Breast epithelium (tissue), 4 donors: ENCODE measurements around the gene LRRC49. TPM values are rescaled to one million over a fixed set of nuclear protein-coding genes. Genes with fewer than 3 reads are reported as not detected.
A peak's percentile ranks its signal among the peaks of the same experiment; 100 is the strongest.

ENCODE experiments used
- DNase-seq, 2 donors: peaks; one replicate each; pipeline ENCODE4 v3.0.0-alpha.2; 2019; ENCODE audit warnings: low spot score in 2 of 2
- H3K27ac ChIP-seq, 2 donors: fragments of 200-600 bp; sonication (generic) in 1 of 2; one replicate each; pipeline ENCODE4 v1.5.1; 2016 to 2019; ENCODE audit warnings: mild to moderate bottlenecking in 1 of 2
- H3K27me3 ChIP-seq, 2 donors: fragments of 200-600 bp; sonication (generic) in 1 of 2; one replicate each; pipeline versions ENCODE4 v1.5.1 to v1.6.0; 2017 to 2019; ENCODE audit warnings: control low read depth in 1 of 2, mild to moderate bottlenecking in 1 of 2
- H3K36me3 ChIP-seq: fragments of 200-600 bp; one replicate; pipeline ENCODE4 v1.5.1; 2019
- H3K4me1 ChIP-seq, 2 donors: fragments of 200-600 bp; sonication (generic); one replicate each; pipeline ENCODE4 v1.5.1; 2016 to 2019; ENCODE audit warnings: control low read depth in 1 of 2
- H3K4me3 ChIP-seq, 3 donors: fragments of 200-600 bp; sonication (generic); 1 replicate in 2 of 3; 2 replicates in 1 of 3; pipeline ENCODE4 v1.5.1; 2016 to 2019; ENCODE audit warnings: mild to moderate bottlenecking in 3 of 3, moderate library complexity in 2 of 3
- H3K9me3 ChIP-seq, 2 donors: fragments of 200-600 bp; sonication (generic) in 1 of 2; one replicate each; pipeline ENCODE4 v1.5.1; 2016 to 2019; ENCODE audit warnings: control low read depth in 1 of 2
- POLR2A ChIP-seq: fragments of 450-650 bp; IDR thresholded peaks from one replicate; pipeline ENCODE4 v1.6.1; 2016; ENCODE audit warnings: antibody characterized with exemption, mild to moderate bottlenecking, moderate library complexity
- POLR2AphosphoS5 ChIP-seq, 3 donors: sonication (generic); formaldehyde crosslinking; IDR thresholded peaks; one replicate each; pipeline ENCODE4 v1.6.1; 2017; ENCODE audit warnings: antibody characterized with exemption in 3 of 3
- intact Hi-C: fragments of 100-400 bp; cut with DNase I; formaldehyde crosslinking; loops from one replicate; pipeline ENCODE4 v1.15.1; 2023; ENCODE audit warnings: low total_unique reads
- total RNA-seq, 3 donors: library from RNA; depleted of rRNA; stranded (reverse); fragments of >200 nt; gene quantifications; one replicate each; pipeline ENCODE4 v1.1.0, GENCODE V29; 2016
- TF ChIP-seq, protein P1 (sequence below), 3 donors: fragments of 450-650 bp; IDR thresholded peaks; one replicate each; pipeline ENCODE4 v1.5.1; 2016 to 2017; ENCODE audit warnings: antibody characterized with exemption in 3 of 3, mild to moderate bottlenecking in 3 of 3, moderate library complexity in 3 of 3

Gene LRRC49
- total RNA-seq, 3 donors from 2014 or later: 6.7 to 13.3 (median 9.5) TPM

DNA sequence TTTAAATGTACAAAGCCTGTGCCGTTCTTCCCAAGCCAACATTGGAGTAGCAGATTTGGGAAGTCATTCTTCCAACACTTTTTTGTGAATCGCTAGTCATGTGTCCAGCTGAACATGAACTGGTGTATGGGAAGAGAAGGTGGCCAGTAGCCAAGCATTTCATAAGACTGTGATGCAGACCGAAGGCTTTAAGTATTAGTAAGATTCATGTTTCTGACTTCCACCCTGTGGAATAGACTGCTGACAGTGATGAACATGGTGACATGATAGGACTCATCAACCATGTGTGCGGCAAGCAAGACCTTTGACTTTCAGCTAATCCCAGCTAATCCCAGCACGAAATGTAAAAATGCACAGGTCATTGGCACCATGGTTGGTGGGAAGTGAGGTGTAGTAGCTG is 174.4 kb downstream of the LRRC49 start:
- H3K27me3 ChIP-seq: no peaks in the 10 kb centered on the region
- H3K9me3 ChIP-seq: no peaks in the 10 kb centered on the region
- H3K4me3 ChIP-seq: no peak overlapping the region
- peak overlapping the region in 1 of 2 donors; percentile 56 for H3K27ac ChIP-seq
- H3K4me1 ChIP-seq: no peaks in the 10 kb centered on the region
- TF ChIP-seq, protein P1, sequence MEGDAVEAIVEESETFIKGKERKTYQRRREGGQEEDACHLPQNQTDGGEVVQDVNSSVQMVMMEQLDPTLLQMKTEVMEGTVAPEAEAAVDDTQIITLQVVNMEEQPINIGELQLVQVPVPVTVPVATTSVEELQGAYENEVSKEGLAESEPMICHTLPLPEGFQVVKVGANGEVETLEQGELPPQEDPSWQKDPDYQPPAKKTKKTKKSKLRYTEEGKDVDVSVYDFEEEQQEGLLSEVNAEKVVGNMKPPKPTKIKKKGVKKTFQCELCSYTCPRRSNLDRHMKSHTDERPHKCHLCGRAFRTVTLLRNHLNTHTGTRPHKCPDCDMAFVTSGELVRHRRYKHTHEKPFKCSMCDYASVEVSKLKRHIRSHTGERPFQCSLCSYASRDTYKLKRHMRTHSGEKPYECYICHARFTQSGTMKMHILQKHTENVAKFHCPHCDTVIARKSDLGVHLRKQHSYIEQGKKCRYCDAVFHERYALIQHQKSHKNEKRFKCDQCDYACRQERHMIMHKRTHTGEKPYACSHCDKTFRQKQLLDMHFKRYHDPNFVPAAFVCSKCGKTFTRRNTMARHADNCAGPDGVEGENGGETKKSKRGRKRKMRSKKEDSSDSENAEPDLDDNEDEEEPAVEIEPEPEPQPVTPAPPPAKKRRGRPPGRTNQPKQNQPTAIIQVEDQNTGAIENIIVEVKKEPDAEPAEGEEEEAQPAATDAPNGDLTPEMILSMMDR (IDR thresholded peaks at IDR 0.05): no peak
- TF ChIP-seq POLR2AphosphoS5 (IDR thresholded peaks at IDR 0.05): no peak
- no peak for TF ChIP-seq POLR2A
- no peak for DNase-seq
- no peaks in the 10 kb centered on the region for H3K36me3 ChIP-seq
- intact Hi-C loops: no loop called here

DNA sequence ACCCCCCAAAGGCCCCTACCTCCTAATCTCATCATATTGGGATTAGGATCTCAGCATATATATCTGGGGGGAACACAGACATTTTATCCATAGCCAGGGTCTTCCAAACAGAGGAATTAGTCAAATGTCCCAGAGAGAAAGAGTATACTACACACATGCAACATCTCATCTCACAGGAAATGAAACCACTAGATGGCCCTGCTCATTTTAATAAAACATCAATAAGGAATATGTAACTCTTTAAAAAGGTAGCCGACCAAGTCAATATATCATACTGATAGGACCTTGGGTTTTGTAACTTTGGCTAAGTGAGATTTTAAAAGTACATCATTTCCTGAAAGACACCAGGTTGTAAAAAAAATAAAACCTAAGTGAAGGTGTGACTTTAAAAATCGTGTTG is 177.1 kb downstream of the LRRC49 start:
- TF ChIP-seq POLR2A (no peak), POLR2AphosphoS5 (IDR thresholded peaks at IDR 0.05) (no peak)
- TF ChIP-seq, protein P1 (IDR thresholded peaks at IDR 0.05): no peak
- intact Hi-C loops: no loop called here
- H3K36me3 ChIP-seq: no peaks in the 10 kb centered on the region
- no peak for DNase-seq
- no peaks in the 10 kb centered on the region for H3K4me1 ChIP-seq
- no peak overlapping the region for H3K4me3 ChIP-seq
- H3K9me3 ChIP-seq: no peaks in the 10 kb centered on the region
- H3K27me3 ChIP-seq: no peaks in the 10 kb centered on the region
- no peak overlapping the region for H3K27ac ChIP-seq

DNA sequence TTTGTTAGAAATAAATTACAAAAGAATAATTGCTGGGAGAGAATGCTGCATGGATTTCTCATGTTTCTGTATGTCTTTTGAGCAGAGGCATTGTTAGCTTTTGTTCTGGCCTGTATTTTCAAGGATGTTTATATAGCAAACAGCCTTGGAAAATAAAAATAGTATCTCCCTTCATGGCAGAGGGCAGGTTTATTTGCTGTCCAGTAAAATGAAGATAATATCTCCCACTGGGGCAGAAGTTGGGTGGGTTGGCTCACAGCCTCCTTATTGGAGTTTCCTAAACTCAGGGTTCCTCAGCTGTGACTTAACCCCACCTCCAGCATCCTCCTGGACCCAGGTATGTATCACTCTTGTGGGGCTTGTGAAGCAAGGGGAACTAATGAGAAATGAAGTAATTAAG is 178.9 kb downstream of the LRRC49 start:
- H3K36me3 ChIP-seq: no peaks in the 10 kb centered on the region

DNA sequence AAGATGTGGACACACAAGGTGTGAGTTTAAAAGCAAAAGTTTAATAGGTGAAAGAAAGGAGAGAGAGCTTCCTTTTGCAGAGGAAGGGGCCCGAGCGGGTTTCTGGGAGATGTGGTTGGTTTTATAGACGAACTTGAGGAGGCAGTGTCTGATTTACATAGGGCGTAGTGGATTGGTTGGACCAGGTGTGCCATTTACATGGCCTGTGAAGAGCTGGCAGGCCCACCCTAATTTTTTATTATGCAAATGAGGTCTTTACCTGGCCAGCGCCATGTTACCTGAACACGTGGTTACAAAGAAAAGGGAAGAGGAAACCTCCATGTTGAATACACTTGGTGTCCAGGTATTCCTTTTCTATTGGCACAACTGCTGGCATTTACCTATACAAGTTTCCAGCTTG is 179.8 kb downstream of the LRRC49 start:
- no peaks in the 10 kb centered on the region for H3K4me1 ChIP-seq
- H3K27ac ChIP-seq: peak overlapping the region in 1 of 2 donors; percentile 17
- H3K36me3 ChIP-seq: no peaks in the 10 kb centered on the region
- no peaks in the 10 kb centered on the region for H3K9me3 ChIP-seq
- H3K4me3 ChIP-seq: no peak overlapping the region
- intact Hi-C loops: no loop called here
- TF ChIP-seq, protein P1 (IDR thresholded peaks at IDR 0.05): no peak
- no peak for TF ChIP-seq POLR2A
- no peak for TF ChIP-seq POLR2AphosphoS5 (IDR thresholded peaks at IDR 0.05)
- H3K27me3 ChIP-seq: no peaks in the 10 kb centered on the region
- DNase-seq: no peak

More for the DNA sequence above, 178.9 kb downstream of the LRRC49 start:
- no peaks in the 10 kb centered on the region for H3K4me1 ChIP-seq
- no peaks in the 10 kb centered on the region for H3K27me3 ChIP-seq
- no peak for DNase-seq
- H3K4me3 ChIP-seq: no peak overlapping the region
- H3K9me3 ChIP-seq: no peaks in the 10 kb centered on the region
- TF ChIP-seq, protein P1 (IDR thresholded peaks at IDR 0.05): no peak
- TF ChIP-seq POLR2A: no peak
- TF ChIP-seq POLR2AphosphoS5 (IDR thresholded peaks at IDR 0.05): no peak
- intact Hi-C loops: no loop called here
- H3K27ac ChIP-seq: no peak overlapping the region

DNA sequence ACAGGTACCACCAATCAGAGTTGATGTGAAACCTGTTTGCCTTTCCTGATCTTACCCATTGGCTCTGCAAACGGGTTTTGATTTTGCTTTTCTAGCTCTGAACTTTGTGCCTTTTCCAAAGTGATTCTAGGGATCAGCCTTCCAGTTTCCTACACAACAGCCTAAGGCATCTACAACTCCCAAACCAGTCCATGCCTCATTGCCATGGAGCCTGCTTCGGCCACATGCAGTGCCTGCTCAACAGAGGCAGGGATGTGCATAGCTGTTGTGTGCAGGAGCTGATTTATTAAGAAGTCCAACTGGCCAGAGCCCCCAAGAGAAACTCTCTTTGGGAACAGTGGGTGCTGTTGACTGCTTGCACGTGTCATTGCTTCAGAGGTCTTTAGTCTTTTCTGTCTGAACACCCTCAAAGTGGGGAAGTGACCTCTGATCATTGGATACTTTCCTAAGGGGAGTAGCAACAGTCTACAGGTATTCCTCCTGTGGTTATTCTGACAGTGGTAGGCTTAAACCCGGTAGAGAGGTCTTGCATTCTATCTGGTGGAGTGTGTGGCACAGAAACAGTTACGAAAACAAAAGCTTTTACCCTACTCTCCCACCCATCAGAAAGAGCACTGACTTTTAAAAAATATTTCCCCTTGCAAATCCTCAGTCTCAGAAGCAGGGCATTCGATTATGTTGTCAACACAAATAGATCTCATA is 186.0 kb downstream of the LRRC49 start:
- Histone ChIP-seq H3K36me3 (no peaks in the 10 kb centered on the region), H3K4me1 (peaks cover 0 to 3% of the 10 kb centered on the region in 2 donors), H3K27me3 (no peaks in the 10 kb centered on the region), H3K27ac (peak overlapping the region; percentile 65 to 66), H3K9me3 (no peaks in the 10 kb centered on the region), H3K4me3 (no peak overlapping the region)
- intact Hi-C loops: no loop called here
- DNase-seq: no peak
- TF ChIP-seq POLR2A (no peak), POLR2AphosphoS5 (IDR thresholded peaks at IDR 0.05) (no peak)
- TF ChIP-seq, protein P1 (IDR thresholded peaks at IDR 0.05): no peak
